Activated B cell treated with CpG ODN at 0.5 μM for 24 hours (primary cell): Measurements from ENCODE around the gene TCAF1. TPM values are rescaled to one million over a fixed set of nuclear protein-coding genes. Genes with fewer than 3 reads are reported as not detected.

Experiments used
- total RNA-seq: library from RNA; stranded (reverse); gene quantifications from 2 replicates; pipeline ENCODE4 v1.2.3, GENCODE V29; 2022

Gene TCAF1
- total RNA-seq, 1 donor from 2014 or later: 12.0 TPM

Other genes with a start within 250 kb of the TCAF1 start
- gene CTAGE6, start 144.5 kb downstream of the TCAF1 start, total RNA-seq: 1.0 and 2.2 TPM in 2 replicates
- gene OR2F2, start 33.1 kb upstream of the TCAF1 start, total RNA-seq: not detected in 2 replicates
- gene OR2F1, start 52.7 kb upstream of the TCAF1 start, total RNA-seq: not detected in 2 replicates
- gene OR6B1, start 98.1 kb upstream of the TCAF1 start, total RNA-seq: not detected in 2 replicates
- gene OR2A5, start 146.8 kb upstream of the TCAF1 start, total RNA-seq: not detected in 2 replicates
- gene OR2A25, start 167.6 kb upstream of the TCAF1 start, total RNA-seq: not detected in 2 replicates
- gene OR2A12, start 184.1 kb upstream of the TCAF1 start, total RNA-seq: not detected in 2 replicates
- not detected in 2 replicates for gene OR2A2, start 207.4 kb upstream of the TCAF1 start, total RNA-seq
- gene OR2A14, start 221.0 kb upstream of the TCAF1 start, total RNA-seq: not detected in 2 replicates